Naive thymus-derived CD4-positive, alpha-beta T cell (primary cell): ENCODE data around the gene ABCB1. TPM values are rescaled to one million over a fixed set of nuclear protein-coding genes. Genes with fewer than 3 reads are reported as not detected.

Source experiments
- ATAC-seq: fragments of 150-1000 bp; cut with Tn5 transposase; 2 replicates; pipeline ENCODE4 v1.10.0; 2021; ENCODE audit warnings: mild to moderate bottlenecking, moderate library complexity
- CTCF ChIA-PET: fragments of 350-600 bp; sonication (Branson Sonifier 250); formaldehyde crosslinking; loops from one replicate; lab custom pipeline; 2021; ENCODE audit warnings: antibody characterized with exemption; lab: Charles Lee
- POLR2A ChIA-PET: fragments of 350-600 bp; sonication (Branson Sonifier 250); formaldehyde crosslinking; loops from one replicate; lab custom pipeline; 2021; ENCODE audit warnings: antibody characterized with exemption, inconsistent platforms; lab: Charles Lee
- DNase-seq, 9 donors: peaks; one replicate each; pipeline versions ENCODE4 v3.0.0 to v3.0.0-alpha.2; 2020 to 2022; ENCODE audit warnings: mixed read lengths in 1 of 9
- H3K27ac ChIP-seq: one replicate; pipeline ENCODE4 v1.7.0; 2013; ENCODE audit warnings: mild to moderate bottlenecking, low read depth, low read length, moderate library complexity
- H3K27me3 ChIP-seq, 2 donors: one replicate each; pipeline ENCODE4 v1.7.0; 2013; ENCODE audit warnings: low read length in 2 of 2, mild to moderate bottlenecking in 2 of 2, moderate library complexity in 2 of 2; ENCODE audit not compliant: control insufficient read depth in 2 of 2, insufficient read depth in 2 of 2
- H3K36me3 ChIP-seq, 3 experiments: 1 replicate in 2 of 3; 2 replicates in 1 of 3; pipeline ENCODE4 v1.7.0; 2013; ENCODE audit warnings: low read length in 3 of 3, mild to moderate bottlenecking in 3 of 3, moderate library complexity in 1 of 3; ENCODE audit not compliant: insufficient read depth in 3 of 3, control insufficient read depth in 2 of 3
- H3K4me1 ChIP-seq, 2 donors: one replicate each; pipeline ENCODE4 v1.7.0; 2013; ENCODE audit warnings: low read length in 2 of 2, mild to moderate bottlenecking in 2 of 2, moderate library complexity in 1 of 2; ENCODE audit not compliant: control insufficient read depth in 2 of 2, insufficient read depth in 2 of 2
- H3K4me3 ChIP-seq: 2 replicates; pipeline ENCODE4 v1.7.0; 2013; ENCODE audit warnings: mild to moderate bottlenecking, low read length
- H3K9me3 ChIP-seq, 3 experiments: 1 replicate in 2 of 3; 2 replicates in 1 of 3; pipeline ENCODE4 v1.7.0; 2013; ENCODE audit warnings: low read length in 3 of 3; ENCODE audit not compliant: control insufficient read depth in 2 of 3
- H3K27ac Mint-ChIP-seq, 9 donors: one replicate each; pipeline ENCODE4 v1.8.0; 2020 to 2022; ENCODE audit warnings: mixed read lengths in 9 of 9, mild to moderate bottlenecking in 8 of 9, moderate library complexity in 5 of 9, inconsistent platforms in 2 of 9
- H3K27me3 Mint-ChIP-seq, 5 donors: one replicate each; pipeline ENCODE4 v1.8.0; 2021 to 2022; ENCODE audit warnings: mixed read lengths in 5 of 5, mild to moderate bottlenecking in 1 of 5
- H3K36me3 Mint-ChIP-seq, 5 donors: one replicate each; pipeline ENCODE4 v1.8.0; 2020 to 2022; ENCODE audit warnings: mixed read lengths in 5 of 5, mild to moderate bottlenecking in 3 of 5, inconsistent platforms in 1 of 5
- H3K4me1 Mint-ChIP-seq, 7 donors: one replicate each; pipeline ENCODE4 v1.8.0; 2020 to 2022; ENCODE audit warnings: mixed read lengths in 7 of 7, mild to moderate bottlenecking in 3 of 7, inconsistent platforms in 1 of 7
- H3K4me3 Mint-ChIP-seq, 10 donors: one replicate each; pipeline ENCODE4 v1.8.0; 2020 to 2022; ENCODE audit warnings: mild to moderate bottlenecking in 10 of 10, mixed read lengths in 10 of 10, moderate library complexity in 6 of 10, inconsistent platforms in 2 of 10
- H3K9me3 Mint-ChIP-seq, 11 donors: one replicate each; pipeline ENCODE4 v1.8.0; 2020 to 2022; ENCODE audit warnings: mixed read lengths in 11 of 11, mild to moderate bottlenecking in 4 of 11, inconsistent platforms in 1 of 11, moderate library complexity in 1 of 11
- intact Hi-C, 2 donors: fragments of 100-400 bp; cut with micrococcal nuclease; formaldehyde crosslinking; loops; one replicate each; pipeline ENCODE4 v1.15.1; 2023
- polyA plus RNA-seq, 2 donors: library from polyadenylated mRNA; unstranded; fragments of 300-500 nt; fragmentation: Illumina TruSeq; gene quantifications; one replicate each; pipeline ENCODE4 v1.2.3, GENCODE V29; 2021
- total RNA-seq, 6 experiments: library from RNA in 5 of 6; stranded (reverse) in 5 of 6; gene quantifications; 1 replicate in 5 of 6; 2 replicates in 1 of 6; pipeline ENCODE4 v1.2.3 and lab custom pipeline; 2021 to 2026

ABCB1 gene
- total RNA-seq (10 to 100 TPM in 3 of 5 experiments, 1 to 10 TPM in 2; 3.0 to 14.3 (median 10.4) TPM), polyA plus RNA-seq (1 to 10 TPM; 4.3 to 8.5 TPM), total RNA-seq (lab: John Stamatoyannopoulos, UW) (15.3 reads per million, percentile 45 among the genes with 10 or more reads in this experiment)

DNA sequence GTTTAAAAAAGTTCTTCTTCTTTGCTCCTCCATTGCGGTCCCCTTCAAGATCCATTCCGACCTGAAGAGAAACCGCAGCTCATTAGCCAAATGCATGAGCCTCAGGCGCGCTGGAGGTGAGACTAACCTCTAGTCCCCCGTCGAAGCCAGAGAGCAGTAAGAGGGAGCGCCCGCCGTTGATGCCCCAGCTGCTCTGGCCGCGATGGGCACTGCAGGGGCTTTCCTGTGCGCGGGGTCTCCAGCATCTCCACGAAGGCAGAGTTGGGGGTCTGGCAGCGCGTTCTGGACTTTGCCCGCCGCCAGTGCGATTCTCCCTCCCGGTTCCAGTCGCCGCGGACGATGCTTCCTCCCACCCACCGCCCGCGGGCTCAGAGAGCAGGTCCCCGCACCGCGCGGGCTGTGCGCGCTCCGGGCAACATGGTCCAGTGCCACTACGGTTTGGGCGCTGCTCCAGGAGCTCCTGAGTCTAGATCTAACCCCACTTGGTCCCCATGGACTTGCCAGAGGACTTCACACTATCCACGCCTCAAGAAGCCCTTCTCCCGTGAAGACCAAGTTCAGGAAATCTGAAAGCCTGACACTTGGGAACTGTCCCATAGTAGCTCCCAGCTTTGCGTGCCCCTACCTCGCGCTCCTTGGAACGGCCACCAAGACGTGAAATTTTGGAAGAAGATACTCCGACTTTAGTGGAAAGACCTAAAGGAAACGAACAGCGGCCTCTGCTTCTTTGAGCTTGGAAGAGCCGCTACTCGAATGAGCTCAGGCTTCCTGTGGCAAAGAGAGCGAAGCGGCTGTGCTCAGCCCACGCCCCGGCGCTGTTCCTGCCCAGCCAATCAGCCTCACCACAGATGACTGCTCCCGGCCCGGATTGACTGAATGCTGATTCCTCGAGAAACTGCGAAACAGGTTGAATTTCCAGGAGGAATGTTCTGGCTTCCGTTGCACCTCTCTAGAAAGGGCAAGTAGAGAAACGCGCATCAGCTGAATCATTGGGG is at the start of gene ABCB1:
Gene ABCB1, minus strand, starts transcription at position 755 of the 995 bp plus-strand sequence. Its CDS starts 700 bp downstream, at position 55.
- CTCF ChIA-PET, result interaction anchor here (0.7 kb wide), 1 partner anchor 94 kb away, joined by 3 read pairs; no protein-coding TSS in a partner anchor

DNA sequence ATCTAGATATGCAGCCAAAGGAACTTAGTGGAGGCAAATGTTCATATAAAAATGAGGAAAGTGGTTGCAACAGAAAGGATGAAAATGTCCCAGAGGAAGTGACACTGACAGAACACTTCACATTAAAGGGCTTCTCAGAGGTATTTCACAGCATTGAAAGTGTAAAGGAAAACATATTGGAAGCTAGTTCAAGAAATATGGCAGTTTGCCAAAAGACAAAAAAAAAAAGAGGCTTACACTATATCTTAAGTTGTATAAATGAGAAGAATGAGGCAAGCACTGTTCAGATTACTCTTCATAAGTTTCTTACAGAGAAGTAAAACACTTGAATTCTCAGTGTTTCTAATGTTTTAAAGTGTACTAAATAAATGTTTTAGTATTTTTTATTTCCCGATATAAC is 47.6 kb upstream of the ABCB1 start:
- Mint-ChIP-seq H3K4me1 (no peaks in the 10 kb centered on the region), H3K36me3 (no peaks in the 10 kb centered on the region), H3K4me3 (no peak overlapping the region), H3K9me3 (no peaks in the 10 kb centered on the region), H3K27me3 (peaks cover 0 to 6% (median 0%) of the 10 kb centered on the region in 5 donors), H3K27ac (no peak overlapping the region)
- H3K4me3 ChIP-seq, result no peak overlapping the region
- DNase-seq, result no peak
- no peak for ATAC-seq
- H3K9me3 ChIP-seq, result no peaks in the 10 kb centered on the region
- CTCF ChIA-PET, result no interaction called here
- H3K27me3 ChIP-seq, result no peaks in the 10 kb centered on the region
- H3K27ac ChIP-seq, result no peak overlapping the region
- H3K4me1 ChIP-seq, result no peaks in the 10 kb centered on the region
- no peaks in the 10 kb centered on the region for H3K36me3 ChIP-seq
- intact Hi-C loops, result no loop called here
- POLR2A ChIA-PET, result no interaction called here

More for the DNA sequence above, at the start of gene ABCB1:
- POLR2A ChIA-PET, result interaction anchor here (0.6 to 1.3 kb wide), 5 partner anchors 12 to 49 kb away, joined by 3 to 4 read pairs (median 3); partner anchors contain the start of gene RUNDC3B
- DNase-seq (peak; percentile 19 to 60 (median 49)), ATAC-seq (peak; percentile 85)
- H3K36me3 ChIP-seq, result no peaks in the 10 kb centered on the region
- peak within 1 kb of the TSS; percentile 82 for H3K4me3 ChIP-seq
- Mint-ChIP-seq H3K9me3 (no peaks in the 10 kb centered on the region), H3K27ac (peak within 1 kb of the TSS; percentile 29 to 89 (median 81)), H3K4me3 (peak within 1 kb of the TSS; percentile 76 to 95 (median 85)), H3K4me1 (peaks cover 13 to 45% (median 28%) of the 10 kb centered on the region in 7 donors), H3K36me3 (no peaks in the 10 kb centered on the region), H3K27me3 (peaks cover 0 to 50% (median 45%) of the 10 kb centered on the region in 5 donors)
- no peaks in the 10 kb centered on the region for H3K9me3 ChIP-seq
- no peaks in the 10 kb centered on the region for H3K27me3 ChIP-seq
- H3K27ac ChIP-seq, result peak within 1 kb of the TSS; percentile 68
- peaks cover 3 to 6% of the 10 kb centered on the region in 2 donors for H3K4me1 ChIP-seq
- intact Hi-C loops, result loop anchor here (1.0 to 2.0 kb wide), 6 partner anchors 9 to 276 kb away; partner anchors contain the start of genes RUNDC3B (in 2 of the 2), CROT (in 1 of the 2), DBF4 (in 1 of the 2) and SLC25A40 (in 1 of the 2)

DNA sequence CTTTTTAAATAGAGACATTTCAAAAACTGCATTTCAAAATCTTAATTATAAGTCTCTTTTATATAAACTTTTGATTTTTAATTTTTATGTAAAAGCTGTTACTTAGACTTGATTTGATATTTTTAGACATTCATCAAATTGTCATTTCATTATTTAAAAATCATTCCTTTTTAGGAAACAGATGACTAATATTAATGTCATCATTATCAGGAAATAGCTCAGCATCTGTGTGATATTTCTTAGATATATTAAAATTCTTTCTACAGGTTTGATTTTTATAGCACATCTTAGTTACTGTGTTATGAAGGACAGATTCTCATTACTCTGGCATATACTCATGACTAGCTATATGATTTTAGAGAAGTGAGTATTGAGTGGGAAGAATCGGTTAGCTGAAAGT is 44.8 kb upstream of the ABCB1 start:
- CTCF ChIA-PET, result interaction anchor here (0.6 kb wide), 1 partner anchor 1756 kb away, joined by 3 read pairs; no protein-coding TSS in a partner anchor
- intact Hi-C loops, result no loop called here
- H3K27me3 Mint-ChIP-seq, result peaks cover 0 to 4% (median 2%) of the 10 kb centered on the region in 5 donors
- Histone ChIP-seq H3K27me3 (no peaks in the 10 kb centered on the region), H3K4me1 (no peaks in the 10 kb centered on the region), H3K27ac (no peak overlapping the region), H3K9me3 (no peaks in the 10 kb centered on the region), H3K36me3 (no peaks in the 10 kb centered on the region), H3K4me3 (no peak overlapping the region)
- H3K4me1 Mint-ChIP-seq, result no peaks in the 10 kb centered on the region
- H3K27ac Mint-ChIP-seq, result no peak overlapping the region
- POLR2A ChIA-PET, result no interaction called here
- H3K36me3 Mint-ChIP-seq, result no peaks in the 10 kb centered on the region
- ATAC-seq, result no peak
- no peak for DNase-seq
- H3K4me3 Mint-ChIP-seq, result no peak overlapping the region
- H3K9me3 Mint-ChIP-seq, result no peaks in the 10 kb centered on the region

DNA sequence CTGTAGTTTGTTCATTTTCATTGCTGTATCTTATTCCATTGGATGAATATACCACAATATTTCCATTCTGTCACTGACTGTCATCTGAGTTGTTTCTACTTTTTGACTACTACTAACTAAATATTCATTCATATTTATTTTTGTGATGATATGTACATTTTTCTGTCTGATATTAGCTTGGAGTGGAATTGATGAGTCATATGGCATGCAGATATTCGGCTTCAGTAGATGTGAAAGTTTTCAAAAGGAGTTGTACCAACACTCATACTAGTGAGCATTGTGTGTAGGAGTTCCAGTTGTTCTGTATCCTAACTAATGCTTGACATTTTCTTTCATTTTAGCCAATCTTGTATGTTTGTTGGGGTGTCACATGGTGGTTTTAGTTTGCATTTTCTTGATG is 35.2 kb upstream of the ABCB1 start:
- ATAC-seq, result no peak
- no peak overlapping the region for H3K4me3 Mint-ChIP-seq
- no peaks in the 10 kb centered on the region for H3K4me1 Mint-ChIP-seq

DNA sequence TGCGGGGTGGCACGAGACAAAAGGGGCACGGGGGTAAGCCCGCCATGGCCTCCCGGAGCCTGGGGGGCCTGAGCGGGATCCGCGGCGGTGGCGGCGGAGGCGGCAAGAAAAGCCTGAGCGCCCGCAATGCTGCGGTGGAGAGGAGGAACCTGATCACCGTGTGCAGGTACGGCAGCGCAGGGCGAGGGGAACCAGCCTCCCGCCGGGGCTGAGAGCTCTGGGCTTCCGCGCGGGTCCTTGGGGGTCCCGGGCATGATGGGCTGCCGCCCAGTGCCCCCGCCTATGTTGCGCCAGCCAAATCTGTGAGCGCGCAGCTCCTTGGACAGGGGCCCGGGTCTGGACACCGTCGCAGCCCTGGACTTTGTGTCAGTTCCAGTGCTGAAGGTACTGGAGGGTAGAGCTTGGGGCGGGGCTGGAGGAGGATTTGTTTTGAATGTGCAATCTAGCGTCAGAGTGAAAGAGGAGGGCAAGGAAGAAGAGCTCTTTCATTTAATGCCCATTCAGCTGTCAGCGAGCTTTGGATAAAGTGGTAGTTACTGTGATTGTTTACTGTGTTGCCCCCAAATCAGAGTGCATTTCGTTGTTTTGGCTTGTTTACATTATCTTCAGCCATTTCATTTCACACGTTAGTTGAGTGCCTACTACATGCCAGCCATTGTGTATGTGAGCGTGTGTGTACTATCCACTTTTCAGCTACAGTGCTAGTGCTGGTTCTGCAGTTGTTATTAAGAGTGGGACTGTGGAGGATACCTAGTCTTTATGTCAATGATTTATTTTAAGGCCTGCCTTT is 28.3 kb upstream of the ABCB1 start:
- Mint-ChIP-seq H3K27me3 (peaks cover 4 to 32% (median 21%) of the 10 kb centered on the region in 5 donors), H3K27ac (peak overlapping the region in 5 of 9 donors; percentile 30 to 83 (median 54)), H3K9me3 (peaks cover 0 to 4% (median 0%) of the 10 kb centered on the region in 11 donors), H3K4me3 (peak overlapping the region; percentile 74 to 92 (median 83)), H3K4me1 (peaks cover 7 to 14% (median 10%) of the 10 kb centered on the region in 7 donors), H3K36me3 (no peaks in the 10 kb centered on the region)
- ATAC-seq (peak; percentile 29), DNase-seq (peak in 8 of 9 donors; percentile 15 to 51 (median 36))
- H3K27ac ChIP-seq, result peak overlapping the region; percentile 38
- POLR2A ChIA-PET, result interaction anchor here (1.1 kb wide), 1 partner anchor 28 kb away, joined by 4 read pairs; the partner anchor contains the start of gene ABCB1
- no peaks in the 10 kb centered on the region for H3K36me3 ChIP-seq
- peak overlapping the region; percentile 64 for H3K4me3 ChIP-seq
- CTCF ChIA-PET, result no interaction called here
- intact Hi-C loops, result loop anchor here (1.0 to 10.0 kb wide), 14 partner anchors 28 to 588 kb away; partner anchors contain the start of genes ABCB1 (in 2 of the 2), CROT (in 2 of the 2), DBF4 (in 2 of the 2) and DMTF1 (in 2 of the 2)
- H3K9me3 ChIP-seq, result no peaks in the 10 kb centered on the region
- H3K4me1 ChIP-seq, result peaks cover 0 to 5% of the 10 kb centered on the region in 2 donors
- H3K27me3 ChIP-seq, result no peaks in the 10 kb centered on the region

More for the DNA sequence above, 35.2 kb upstream of the ABCB1 start:
- Mint-ChIP-seq H3K27ac (no peak overlapping the region), H3K36me3 (no peaks in the 10 kb centered on the region), H3K9me3 (peaks cover 0 to 9% (median 6%) of the 10 kb centered on the region in 11 donors), H3K27me3 (peaks cover 0 to 8% (median 5%) of the 10 kb centered on the region in 5 donors)
- ChIA-PET CTCF (no interaction called here), POLR2A (interaction anchor here (0.6 kb wide), 1 partner anchor 22 kb away, joined by 3 read pairs; no protein-coding TSS in a partner anchor)
- Histone ChIP-seq H3K27ac (no peak overlapping the region), H3K27me3 (peaks cover 0 to 4% of the 10 kb centered on the region in 2 donors), H3K4me1 (no peaks in the 10 kb centered on the region), H3K4me3 (no peak overlapping the region), H3K36me3 (no peaks in the 10 kb centered on the region), H3K9me3 (no peaks in the 10 kb centered on the region)
- intact Hi-C loops, result no loop called here
- DNase-seq, result no peak
